MCF 10A (cell line): ENCODE results near the gene DMRTB1. TPM values are rescaled to one million over a fixed set of nuclear protein-coding genes. Genes with fewer than 3 reads are reported as not detected.

Experiments used
- BruUV-seq: library from RNA; stranded (reverse); fragments of 400-500 nt; replicated peaks from 2 replicates; lab custom pipeline; 2021; lab: Mats Ljungman, UMichigan
- CTCF ChIA-PET: fragments of 300-600 bp; sonication (Branson Sonifier 250); formaldehyde crosslinking; extraction: SDS; loops from one replicate; lab custom pipeline; 2021; ENCODE audit warnings: antibody characterized with exemption, inconsistent platforms; lab: Yijun Ruan, JAX
- POLR2A ChIA-PET: fragments of 300-600, 350-650 bp; sonication (Branson Sonifier 250); formaldehyde crosslinking; extraction: SDS; loops from one replicate; lab custom pipeline; 2020; ENCODE audit warnings: antibody characterized with exemption, inconsistent platforms; lab: Yijun Ruan, JAX
- DNase-seq: peaks from one replicate; pipeline ENCODE4 v3.0.0-alpha.2; 2018; ENCODE audit not compliant: unreplicated experiment
- H3K27ac Mint-ChIP-seq: one replicate; pipeline ENCODE4 v1.8.0; 2022; ENCODE audit warnings: mild to moderate bottlenecking, low read depth, mixed read lengths; ENCODE audit not compliant: unreplicated experiment
- H3K27me3 Mint-ChIP-seq: one replicate; pipeline ENCODE4 v1.8.0; 2022; ENCODE audit warnings: mixed read lengths; ENCODE audit not compliant: insufficient read depth, unreplicated experiment
- H3K36me3 Mint-ChIP-seq: one replicate; pipeline ENCODE4 v1.8.0; 2022; ENCODE audit warnings: mild to moderate bottlenecking, moderate library complexity, mixed read lengths; ENCODE audit not compliant: insufficient read depth, unreplicated experiment
- H3K4me1 Mint-ChIP-seq: one replicate; pipeline ENCODE4 v1.8.0; 2022; ENCODE audit warnings: mixed read lengths; ENCODE audit not compliant: insufficient read depth, unreplicated experiment
- H3K4me3 Mint-ChIP-seq: one replicate; pipeline ENCODE4 v1.8.0; 2022; ENCODE audit warnings: mild to moderate bottlenecking, moderate library complexity, mixed read lengths; ENCODE audit not compliant: unreplicated experiment
- H3K9me3 Mint-ChIP-seq: one replicate; pipeline ENCODE4 v1.8.0; 2022; ENCODE audit warnings: mixed read lengths; ENCODE audit not compliant: unreplicated experiment
- intact Hi-C: fragments of 100-400 bp; cut with micrococcal nuclease; formaldehyde crosslinking; loops from 2 replicates; pipeline ENCODE4 v1.14.1; 2022
- total RNA-seq: library from RNA; stranded (reverse); gene quantifications from 2 replicates; pipeline ENCODE4 v1.2.3, GENCODE V29; 2022
- TF ChIP-seq, protein P1 (sequence below): fragments of 200-600 bp; IDR thresholded peaks from one replicate; pipeline ENCODE4 v1.8.0; 2022; ENCODE audit warnings: antibody characterized with exemption, mild to moderate bottlenecking; ENCODE audit not compliant: unreplicated experiment

Gene DMRTB1
- total RNA-seq, 1 experiment from 2014 or later = not detected

DNA sequence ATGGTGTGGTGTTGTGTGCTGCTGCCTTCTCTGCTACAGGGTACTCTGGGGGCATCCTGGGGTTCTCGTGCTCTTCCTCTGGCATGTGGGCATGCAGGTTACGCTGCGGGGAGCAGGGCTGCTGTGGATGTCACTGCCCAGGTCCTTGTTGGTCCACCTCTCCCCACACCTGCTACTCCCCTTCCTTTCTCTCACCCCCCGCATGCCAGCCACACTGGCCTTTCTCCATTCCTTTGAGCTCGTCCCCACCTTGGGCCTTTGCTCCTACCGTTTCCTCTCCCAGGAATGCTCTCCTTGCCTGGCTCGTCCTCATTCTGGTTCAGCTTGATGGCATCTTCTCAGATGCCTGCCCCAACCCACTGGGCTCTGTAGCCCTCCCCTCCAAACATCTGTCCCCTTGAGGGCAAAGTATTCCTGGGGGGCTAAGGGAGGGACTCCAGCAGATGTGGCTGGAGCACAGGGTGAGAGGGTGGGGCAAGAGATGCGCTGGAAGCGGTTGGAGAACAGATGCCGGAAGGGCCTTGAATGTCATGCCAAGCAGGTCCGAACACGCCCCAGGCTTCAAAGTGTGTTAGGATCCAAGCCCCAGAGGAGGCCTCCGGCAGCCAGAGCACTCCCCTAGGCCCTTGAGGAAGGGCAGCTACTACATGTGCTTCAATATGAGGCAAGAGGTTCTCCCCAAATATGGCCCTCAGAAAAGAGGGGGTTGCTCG lies 23.4 kb downstream of the DMRTB1 start:
- DNase-seq = peak; percentile 12
- Mint-ChIP-seq H3K36me3 (no peaks in the 10 kb centered on the region), H3K27ac (no peak overlapping the region), H3K9me3 (no peaks in the 10 kb centered on the region), H3K27me3 (peaks cover 17% of the 10 kb centered on the region), H3K4me3 (no peak overlapping the region), H3K4me1 (no peaks in the 10 kb centered on the region)
- POLR2A ChIA-PET = no interaction called here
- TF ChIP-seq, protein P1, sequence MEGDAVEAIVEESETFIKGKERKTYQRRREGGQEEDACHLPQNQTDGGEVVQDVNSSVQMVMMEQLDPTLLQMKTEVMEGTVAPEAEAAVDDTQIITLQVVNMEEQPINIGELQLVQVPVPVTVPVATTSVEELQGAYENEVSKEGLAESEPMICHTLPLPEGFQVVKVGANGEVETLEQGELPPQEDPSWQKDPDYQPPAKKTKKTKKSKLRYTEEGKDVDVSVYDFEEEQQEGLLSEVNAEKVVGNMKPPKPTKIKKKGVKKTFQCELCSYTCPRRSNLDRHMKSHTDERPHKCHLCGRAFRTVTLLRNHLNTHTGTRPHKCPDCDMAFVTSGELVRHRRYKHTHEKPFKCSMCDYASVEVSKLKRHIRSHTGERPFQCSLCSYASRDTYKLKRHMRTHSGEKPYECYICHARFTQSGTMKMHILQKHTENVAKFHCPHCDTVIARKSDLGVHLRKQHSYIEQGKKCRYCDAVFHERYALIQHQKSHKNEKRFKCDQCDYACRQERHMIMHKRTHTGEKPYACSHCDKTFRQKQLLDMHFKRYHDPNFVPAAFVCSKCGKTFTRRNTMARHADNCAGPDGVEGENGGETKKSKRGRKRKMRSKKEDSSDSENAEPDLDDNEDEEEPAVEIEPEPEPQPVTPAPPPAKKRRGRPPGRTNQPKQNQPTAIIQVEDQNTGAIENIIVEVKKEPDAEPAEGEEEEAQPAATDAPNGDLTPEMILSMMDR = no peak
- BruUV-seq = no TSS peak
- intact Hi-C loops = no loop called here
- CTCF ChIA-PET = interaction anchor here (0.7 to 7.0 kb wide), 4 partner anchors 70 to 271 kb away, joined by 3 to 66 read pairs (median 34); no protein-coding TSS in a partner anchor

DNA sequence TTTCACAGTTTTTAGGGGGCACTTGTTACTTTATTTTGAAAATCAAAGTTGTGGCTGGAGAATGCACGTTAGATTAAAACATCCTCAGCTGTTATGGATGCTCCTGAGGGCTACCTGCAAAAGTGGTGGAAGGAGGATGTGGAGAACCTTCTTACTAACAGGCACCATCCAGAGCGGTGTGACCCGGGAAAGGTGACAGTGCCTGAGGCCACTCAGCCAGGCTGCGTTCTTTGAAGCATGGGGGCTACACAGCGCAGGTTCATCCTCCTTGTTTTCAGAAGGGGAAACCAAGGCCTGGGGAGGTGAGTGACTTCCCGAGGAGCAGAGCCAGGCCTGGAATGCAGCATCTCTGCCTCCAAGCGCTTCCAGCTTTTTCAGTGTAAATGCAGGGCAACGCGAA lies 24.0 kb downstream of the DMRTB1 start:
- Mint-ChIP-seq H3K9me3 (no peaks in the 10 kb centered on the region), H3K27ac (no peak overlapping the region), H3K27me3 (peaks cover 23% of the 10 kb centered on the region), H3K36me3 (no peaks in the 10 kb centered on the region), H3K4me1 (no peaks in the 10 kb centered on the region), H3K4me3 (no peak overlapping the region)
- ChIA-PET CTCF (interaction anchor here (0.7 to 7.0 kb wide), 4 partner anchors 35 to 270 kb away, joined by 3 to 66 read pairs (median 34); no protein-coding TSS in a partner anchor), POLR2A (no interaction called here)
- no peak for DNase-seq
- TF ChIP-seq, protein P1 = no peak
- intact Hi-C loops = no loop called here
- no TSS peak for BruUV-seq

DNA sequence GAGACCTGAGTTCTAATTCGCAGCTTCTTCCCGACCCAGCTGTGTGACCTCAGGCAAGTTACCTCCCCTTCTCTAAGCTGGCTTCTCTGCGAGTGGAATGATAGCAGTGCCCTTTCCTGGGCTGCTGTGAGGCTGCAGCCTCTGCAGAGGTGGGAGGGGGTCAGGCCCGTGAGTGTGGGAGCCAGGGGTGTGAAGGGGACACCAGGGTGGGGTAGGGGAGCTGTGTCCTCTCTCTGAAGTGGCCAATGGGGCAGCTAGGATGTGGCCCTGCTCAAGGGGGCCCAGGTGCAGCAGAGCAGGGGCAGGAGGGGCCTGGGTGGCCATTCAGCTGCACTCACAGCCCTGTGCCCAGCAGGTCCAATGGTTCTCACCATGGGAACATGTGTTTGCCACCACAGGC lies 24.5 kb downstream of the DMRTB1 start:
- Mint-ChIP-seq H3K9me3 (no peaks in the 10 kb centered on the region), H3K4me3 (no peak overlapping the region), H3K27me3 (peaks cover 28% of the 10 kb centered on the region), H3K4me1 (no peaks in the 10 kb centered on the region), H3K36me3 (no peaks in the 10 kb centered on the region), H3K27ac (no peak overlapping the region)
- DNase-seq = no peak
- no TSS peak for BruUV-seq
- POLR2A ChIA-PET = no interaction called here
- intact Hi-C loops = no loop called here
- TF ChIP-seq, protein P1 = no peak
- CTCF ChIA-PET = interaction anchor here (1.0 to 7.0 kb wide), 5 partner anchors 33 to 270 kb away, joined by 3 to 66 read pairs (median 5); no protein-coding TSS in a partner anchor

DNA sequence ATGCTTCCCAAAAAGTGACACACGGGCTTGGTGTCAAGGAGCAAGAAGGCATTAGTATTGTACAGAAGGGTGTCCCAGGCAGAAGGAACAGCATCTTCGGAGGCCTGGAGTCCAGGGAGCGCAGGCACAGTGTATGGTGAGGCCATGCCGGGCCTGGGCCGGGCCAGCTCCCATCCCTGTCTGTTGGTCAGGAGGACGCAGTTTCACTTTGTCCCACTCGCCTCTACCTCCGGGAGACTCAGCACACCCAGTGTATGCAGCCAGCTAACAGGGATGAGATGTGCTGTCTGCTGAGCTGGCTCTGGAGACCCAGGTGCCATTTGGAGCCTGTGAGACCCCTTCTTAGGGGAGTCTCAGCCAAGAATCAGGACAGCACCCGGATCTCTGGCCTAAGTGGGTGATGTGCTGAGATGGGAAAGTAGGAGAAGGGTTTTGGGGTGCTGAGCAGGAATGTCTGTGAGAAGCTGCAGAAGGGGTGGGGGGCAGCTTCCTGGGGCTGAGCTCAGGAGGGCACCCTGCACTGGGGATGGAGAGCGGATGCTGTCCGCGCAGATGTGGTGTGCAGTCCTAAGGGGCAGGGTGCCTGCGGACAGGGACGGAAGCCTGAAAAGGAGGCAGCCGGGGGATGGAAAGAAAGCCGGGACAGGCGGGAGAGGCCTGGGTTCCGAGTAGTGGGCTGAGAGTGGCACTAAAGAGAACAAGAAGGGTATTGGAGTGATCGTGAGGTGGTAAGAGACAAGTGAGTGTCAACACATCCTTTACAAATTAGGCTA lies 25.7 kb downstream of the DMRTB1 start:
- H3K27ac Mint-ChIP-seq = no peak overlapping the region
- no peak for DNase-seq
- POLR2A ChIA-PET = no interaction called here
- H3K36me3 Mint-ChIP-seq = no peaks in the 10 kb centered on the region
- CTCF ChIA-PET = interaction anchor here (0.7 to 7.0 kb wide), 19 partner anchors 10 to 477 kb away, joined by 3 to 66 read pairs (median 4); no protein-coding TSS in a partner anchor
- H3K27me3 Mint-ChIP-seq = peaks cover 40% of the 10 kb centered on the region
- no TSS peak for BruUV-seq
- H3K4me3 Mint-ChIP-seq = no peak overlapping the region
- TF ChIP-seq, protein P1 = no peak
- intact Hi-C loops = loop anchor here (1.0 kb wide), 2 partner anchors 197 to 269 kb away; no protein-coding TSS in a partner anchor
- no peaks in the 10 kb centered on the region for H3K4me1 Mint-ChIP-seq
- no peaks in the 10 kb centered on the region for H3K9me3 Mint-ChIP-seq
